Islet precursor cell (in vitro differentiated cells): Measurements from ENCODE around the gene ARFGEF3.

Experiments
- DNase-seq: peaks from one replicate; pipeline ENCODE4 v3.0.0-alpha.2; 2018

Gene ARFGEF3

DNA sequence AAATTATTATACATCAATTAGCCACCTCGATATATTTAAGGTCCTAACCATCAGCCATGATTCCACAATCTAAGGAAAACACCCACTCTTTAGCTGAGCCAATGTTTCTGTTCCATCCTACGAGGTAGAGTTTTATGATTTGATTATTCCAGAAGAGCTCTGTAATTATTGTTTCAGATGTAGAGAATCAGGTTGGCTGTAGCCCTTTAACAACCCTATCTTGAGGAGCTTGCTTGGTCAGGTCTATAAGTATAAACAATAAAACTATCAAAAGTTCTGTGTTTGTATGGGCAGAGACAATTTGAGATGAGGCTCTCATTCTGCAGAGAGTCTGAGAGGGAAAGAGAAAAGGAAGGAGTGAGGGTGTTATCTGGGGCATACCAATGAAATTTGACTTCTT lies 56.7 kb downstream of the ARFGEF3 start, which contains the start of gene PBOV1:
TSS of gene PBOV1 (minus strand) at position 43 of the 400 bp plus-strand sequence. CDS start 96 bp downstream, outside the sequence.
- DNase-seq = no peak

DNA sequence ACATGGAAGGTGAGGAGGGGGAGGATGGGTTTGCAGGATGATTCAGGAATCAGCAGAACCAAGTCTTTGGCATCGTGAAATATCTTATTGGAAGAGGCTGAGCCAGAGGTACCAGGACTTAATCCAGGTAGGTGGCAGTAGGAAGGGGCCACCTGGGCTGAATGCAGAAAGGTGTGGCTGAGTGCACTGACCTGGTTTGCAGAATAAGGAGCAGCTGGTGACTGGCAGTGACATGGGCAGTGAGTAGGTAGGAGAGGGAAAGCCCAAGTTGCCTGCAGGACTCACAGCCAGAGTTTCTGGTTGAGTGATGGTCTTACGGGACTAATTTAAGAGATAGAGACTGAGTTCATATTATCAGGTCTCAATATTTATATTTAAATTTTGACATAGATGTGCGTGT lies 57.7 kb downstream of the ARFGEF3 start:
- DNase-seq = no peak

DNA sequence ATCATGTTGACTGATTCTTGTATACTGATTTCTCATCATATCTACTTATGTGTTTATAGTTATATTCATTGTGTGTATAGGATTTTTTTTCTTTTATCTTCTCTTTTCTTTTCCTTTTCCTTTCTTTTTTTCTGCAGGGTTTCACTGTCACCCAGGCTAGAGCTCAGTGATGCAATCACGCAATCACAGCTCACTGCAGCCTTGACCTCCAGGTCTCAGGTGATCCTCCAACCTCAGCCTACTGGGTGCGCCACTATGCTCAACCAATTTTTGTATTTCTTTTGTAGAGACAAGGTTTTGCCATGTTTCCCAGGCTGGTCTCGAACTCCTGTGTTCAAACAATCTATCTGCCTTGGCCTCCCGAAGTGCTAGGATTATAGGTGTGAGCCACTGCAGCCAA lies 58.2 kb downstream of the ARFGEF3 start:
- no peak for DNase-seq

DNA sequence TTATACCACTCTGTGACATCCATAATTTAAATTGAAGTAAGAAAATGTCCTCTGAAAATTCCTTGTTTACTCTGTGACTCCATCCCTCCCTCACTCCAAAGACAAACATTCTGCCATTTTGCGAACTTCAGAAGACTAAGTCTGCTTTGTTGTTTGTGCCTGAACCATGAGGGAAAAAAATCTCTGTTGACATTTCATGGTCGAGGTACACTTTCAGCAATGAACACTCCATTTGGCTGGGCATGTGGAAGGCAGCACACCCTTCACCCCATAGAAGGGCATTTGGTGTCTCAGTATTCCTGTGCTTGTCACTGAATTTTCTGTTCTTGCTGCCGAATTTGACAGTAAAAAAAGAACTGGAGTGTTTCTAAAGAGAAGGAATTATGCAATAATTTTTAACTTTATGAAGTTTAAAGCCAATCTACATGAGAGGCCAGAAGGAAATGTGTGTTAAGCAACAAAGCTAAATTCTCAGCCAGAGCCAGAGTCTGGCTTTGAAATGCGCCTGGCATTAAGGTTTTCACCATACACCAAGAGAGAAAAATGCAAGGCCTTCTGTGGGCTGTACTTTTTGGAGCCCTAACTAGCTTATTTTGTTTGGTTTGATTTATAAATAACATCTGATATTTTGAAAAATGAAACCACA lies 61.3 kb downstream of the ARFGEF3 start:
- DNase-seq = no peak

DNA sequence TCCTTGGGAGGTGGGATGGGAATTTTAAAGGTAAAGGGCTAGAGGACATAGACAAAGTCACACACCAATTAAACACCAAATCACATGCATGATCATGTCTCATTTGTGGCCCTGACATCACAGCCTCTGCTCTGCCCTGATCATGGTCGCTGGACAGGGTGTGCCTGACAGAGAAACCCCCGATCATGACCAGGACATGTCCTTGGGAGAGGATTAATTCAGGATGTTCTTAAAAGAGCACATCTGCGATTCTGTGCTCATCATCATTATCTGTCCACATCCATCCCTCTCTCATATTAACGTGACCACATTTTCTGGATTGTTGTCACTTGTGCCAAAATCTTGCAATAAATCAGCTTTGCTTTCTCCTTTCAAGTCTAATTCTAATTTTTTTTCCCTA lies 64.2 kb downstream of the ARFGEF3 start:
- DNase-seq = no peak

DNA sequence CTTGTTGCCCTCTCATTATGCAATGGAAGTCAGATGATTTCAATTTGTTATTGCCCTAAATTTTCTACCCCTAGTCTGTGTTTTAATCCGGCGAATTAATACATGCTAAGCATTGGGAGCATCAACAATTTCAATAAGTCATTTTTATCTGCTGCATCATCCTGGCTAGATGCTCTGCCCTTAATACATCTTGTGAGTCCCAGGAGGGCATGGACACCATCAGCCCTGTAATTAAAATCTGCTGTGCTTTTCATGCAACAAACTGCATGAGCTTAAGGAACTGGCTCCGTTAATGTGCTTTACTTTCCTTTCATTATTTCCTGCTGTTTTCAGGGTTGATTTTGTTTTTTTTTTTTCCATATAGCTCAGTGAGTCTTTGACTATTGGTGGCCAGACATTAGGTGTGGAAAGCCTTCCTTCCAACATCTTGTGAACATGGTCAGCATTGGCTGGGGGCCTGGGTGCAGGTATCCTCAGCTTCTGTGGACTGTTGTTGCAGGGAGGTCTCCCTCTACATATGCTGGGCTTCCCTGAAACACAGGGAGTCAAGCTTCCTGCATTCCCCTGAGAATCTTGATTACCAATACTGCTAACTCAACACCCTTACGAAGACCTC lies 65.1 kb downstream of the ARFGEF3 start:
- DNase-seq = no peak

DNA sequence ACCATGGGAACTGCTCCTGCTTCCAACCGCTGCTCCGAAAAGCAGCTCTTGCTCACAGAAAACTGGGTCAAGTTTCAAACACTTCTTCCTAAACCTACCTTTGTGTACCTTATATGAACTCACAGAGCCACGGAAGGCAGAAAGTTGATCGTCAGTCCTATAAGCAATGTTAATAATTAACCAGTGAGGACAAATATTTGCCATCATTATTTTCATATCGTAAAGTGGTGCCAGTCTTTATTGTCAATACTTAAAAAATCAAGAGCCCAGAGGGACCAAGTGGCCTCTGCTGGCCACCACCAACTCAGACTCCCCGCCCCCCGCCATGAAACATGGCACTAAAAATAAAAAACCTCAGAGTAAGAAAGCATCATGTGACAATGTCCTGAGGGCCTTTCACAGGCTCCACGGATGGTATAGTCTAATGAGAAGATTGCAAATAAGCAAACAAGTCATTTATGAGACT lies 65.6 kb downstream of the ARFGEF3 start:
- DNase-seq = no peak

DNA sequence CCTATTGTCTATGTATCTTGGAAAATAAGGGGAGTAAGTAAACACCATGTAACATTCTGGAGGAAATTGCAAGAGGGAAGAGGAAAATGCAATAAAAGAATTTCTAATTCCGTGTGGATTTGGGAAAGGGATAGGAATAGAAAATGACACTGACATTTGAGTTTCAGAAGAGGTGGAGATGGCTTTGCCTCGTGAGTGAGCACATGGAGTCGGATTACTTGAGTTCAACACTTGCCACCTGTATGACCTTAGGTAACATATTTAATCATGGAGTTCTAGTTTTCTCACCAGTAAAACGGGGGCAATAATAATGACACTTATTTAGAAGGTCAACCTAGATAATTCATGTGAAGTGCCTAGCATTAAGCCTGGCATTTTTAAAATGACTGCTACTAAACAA lies 67.3 kb downstream of the ARFGEF3 start:
- no peak for DNase-seq

DNA sequence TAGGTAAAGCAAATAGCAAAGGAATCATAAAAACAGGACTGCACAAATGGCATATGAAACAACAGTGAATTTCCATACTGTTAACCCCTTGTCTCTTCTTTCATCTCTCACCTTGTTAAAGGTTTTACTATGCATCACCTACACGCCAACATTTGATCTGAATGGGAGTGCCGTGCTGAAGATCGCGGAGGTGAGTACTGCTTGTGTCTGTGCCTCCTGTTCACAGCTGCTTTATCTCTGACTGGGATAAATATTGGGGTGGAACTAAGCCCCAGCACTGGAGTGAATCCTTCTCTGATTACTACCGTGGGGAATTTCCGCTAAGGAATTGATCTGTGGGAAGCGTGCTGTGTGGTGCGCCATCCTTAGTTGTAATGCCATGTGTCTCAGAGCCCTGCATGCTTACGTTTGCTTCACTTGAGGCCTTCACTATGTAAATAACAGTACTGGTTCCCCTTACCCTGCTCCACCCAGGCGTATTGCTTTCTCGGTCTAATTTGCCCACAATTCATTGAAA lies 68.0 kb downstream of the ARFGEF3 start:
- DNase-seq = no peak

DNA sequence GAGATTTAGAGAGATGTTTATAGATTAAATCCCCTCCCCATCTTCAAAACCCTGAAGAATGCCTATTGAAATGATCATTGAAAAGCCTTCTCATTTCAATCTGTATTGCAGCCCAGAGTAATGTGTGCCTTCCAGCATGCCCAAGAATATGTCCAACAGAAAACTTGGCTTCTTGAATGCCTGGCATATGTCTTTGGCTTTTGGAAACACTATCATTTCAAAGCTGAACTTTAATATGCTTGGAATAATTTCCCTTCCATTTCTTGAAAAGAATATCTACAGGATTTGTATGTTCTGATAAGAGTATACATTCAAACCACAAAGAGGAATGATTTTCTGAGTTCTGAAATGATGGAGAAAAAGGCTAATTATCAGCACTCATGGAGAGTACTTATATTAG lies 68.5 kb downstream of the ARFGEF3 start:
- no peak for DNase-seq

DNA sequence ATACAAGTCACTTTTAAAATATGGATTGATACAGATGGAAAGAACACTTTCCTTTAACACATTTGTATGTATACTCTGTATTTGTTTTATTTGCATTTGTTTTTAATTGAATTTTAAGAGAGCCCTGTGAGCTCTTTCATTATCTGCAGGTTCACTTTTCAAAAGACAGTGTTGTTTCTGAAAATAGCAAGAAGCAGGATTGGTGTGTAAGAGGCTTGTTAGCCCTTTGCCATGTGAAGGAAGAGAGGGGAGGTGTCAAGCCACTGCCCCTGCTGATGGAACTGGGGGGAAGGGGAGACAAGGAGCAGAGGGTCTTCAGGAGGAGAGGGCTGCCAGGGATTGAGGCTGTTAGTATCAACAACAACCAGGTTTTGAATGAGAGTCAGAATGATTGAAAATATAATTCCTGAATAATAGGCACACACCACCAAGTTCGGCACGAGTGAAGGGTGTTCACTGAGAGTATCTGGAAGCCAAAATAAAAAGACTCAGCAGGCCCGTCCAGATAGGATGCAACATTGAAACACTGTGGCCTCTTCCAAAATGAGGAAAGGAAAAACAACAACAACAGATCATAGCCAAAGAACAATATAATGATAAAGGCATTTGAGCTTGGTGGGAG lies 69.1 kb downstream of the ARFGEF3 start:
- DNase-seq = no peak

DNA sequence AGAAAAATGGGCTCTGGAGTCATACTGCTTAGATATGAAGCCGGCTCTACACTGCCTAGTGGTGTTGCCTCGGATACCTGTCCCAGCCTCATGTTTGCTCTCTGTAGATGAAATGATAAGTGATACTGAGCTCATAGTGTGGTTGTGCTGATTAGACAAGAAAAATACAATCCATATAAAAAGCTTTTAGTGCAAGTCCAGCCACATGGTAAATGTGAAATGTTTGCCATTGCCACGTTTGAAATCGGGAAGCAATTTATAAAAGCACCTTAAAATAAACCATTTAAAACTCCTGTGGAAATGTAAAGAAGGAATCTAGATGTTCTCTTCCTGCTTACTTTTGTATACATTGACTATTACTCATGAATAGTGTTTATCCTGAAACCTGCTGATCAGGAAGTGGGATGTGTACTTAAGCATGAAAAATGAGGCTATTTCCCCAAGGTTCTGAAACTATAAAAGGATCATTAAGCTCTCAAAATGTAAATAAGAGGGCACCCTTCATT lies 69.7 kb downstream of the ARFGEF3 start:
- no peak for DNase-seq

DNA sequence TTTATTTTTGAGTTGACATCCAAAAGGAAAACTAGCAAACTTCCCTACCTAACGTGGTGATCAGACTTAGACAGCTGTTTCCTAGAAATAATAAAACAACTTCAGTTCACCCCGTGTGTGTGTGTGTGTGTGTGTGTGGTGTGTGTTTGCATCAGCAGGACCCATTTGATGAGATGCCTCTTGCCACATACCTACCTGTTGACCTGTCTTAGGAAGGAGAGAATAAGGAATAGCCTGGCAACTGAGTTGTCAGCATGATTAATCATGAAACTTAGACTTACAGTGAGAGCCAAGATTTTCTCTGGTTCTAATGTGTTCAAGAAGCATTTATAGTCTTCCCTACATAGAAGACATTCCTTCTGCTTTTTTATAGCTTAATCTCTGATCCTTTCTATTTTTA lies 72.6 kb downstream of the ARFGEF3 start:
- no peak for DNase-seq

DNA sequence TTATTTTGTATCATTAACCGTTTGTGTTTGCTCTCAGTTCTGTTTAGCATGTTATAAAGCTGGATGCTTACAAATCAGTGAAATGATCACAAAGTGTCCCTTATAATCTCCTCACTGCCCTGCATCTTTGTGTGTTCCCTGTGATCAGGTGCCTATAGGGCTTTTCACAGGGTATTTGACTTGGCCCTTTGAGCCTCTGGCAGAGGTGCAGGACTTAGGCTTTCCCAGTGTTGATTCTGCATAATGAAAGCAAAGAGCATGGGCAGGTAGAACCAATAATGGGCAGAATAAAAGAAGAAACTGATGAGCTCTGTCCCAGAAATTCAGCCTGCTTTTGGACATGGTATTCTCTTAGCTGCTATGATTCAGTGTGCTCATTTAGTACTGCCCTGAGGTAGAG lies 73.5 kb downstream of the ARFGEF3 start:
- no peak for DNase-seq

DNA sequence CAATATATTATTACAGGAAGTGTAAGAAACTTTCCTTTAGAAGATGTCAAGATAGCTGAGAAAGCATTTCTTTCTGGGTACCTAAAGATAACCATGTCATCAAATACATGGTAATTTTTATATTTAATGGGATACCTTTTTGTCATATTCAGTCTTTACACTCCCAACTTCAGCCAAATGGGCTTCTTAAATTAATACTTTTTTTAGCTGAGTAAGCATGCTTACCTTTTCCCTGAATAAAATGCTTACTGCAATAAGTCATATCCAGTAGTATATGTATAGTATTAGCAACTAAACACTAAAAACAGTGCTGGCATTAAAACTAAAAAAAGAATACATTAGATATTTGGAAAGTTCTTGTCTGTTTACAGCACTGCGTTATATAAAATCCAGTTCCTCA lies 74.0 kb downstream of the ARFGEF3 start:
- no peak for DNase-seq

DNA sequence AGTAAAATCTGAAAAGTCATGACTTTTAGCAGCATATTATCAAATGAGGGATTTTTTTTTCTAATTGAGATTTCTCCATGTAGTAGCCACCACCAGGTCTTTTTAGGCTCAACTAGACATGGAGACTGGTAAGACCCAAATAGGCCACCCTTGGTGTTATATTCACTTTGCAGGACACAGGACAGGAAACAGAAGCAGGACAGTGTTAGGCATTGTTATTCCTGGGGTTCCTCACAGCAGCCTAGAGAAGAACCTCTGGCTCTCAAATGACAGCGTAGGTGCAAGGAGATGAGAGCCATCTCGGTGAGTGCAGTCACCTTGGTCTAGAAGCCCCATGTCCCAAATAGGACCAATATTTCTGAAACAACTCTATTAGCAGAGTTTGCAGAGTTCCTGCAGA lies 75.7 kb downstream of the ARFGEF3 start:
- DNase-seq = no peak

DNA sequence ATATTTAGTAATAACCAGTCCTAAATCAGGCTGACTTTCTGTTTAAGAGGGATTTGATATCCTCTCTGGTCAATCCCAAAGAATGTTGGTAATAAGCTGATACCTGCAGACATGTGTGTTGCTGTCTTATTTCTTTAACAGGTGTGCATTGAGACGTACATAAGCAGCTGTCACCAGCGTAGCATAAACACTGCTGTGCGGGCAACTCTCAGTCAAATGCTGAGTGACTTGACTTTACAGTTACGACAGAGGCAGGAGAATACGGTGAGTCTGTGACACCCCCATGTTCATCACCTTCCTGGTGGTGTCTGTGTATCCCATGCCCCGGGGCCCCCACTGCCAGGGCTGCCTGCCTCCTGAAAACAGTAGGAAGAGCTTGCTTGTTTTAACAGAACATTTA lies 76.6 kb downstream of the ARFGEF3 start:
- DNase-seq = no peak

DNA sequence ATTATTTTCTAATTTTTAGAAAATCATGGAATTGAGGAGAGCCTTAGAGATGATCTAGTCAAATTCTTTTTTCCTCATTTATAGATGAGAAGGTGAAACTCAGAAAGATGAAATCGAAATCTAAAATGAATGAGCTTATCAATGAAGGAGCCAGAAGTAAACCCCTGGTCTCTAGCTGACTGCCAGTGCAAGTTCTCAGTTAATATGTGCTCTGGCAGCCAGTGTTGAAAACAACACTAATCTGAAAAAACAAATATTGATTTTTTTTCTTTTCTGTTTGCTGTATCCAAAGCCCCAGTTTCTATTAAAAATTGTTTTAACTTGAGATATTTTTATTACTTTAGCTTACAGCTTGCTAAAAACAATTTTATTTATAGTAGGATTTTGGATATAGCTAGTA lies 78.0 kb downstream of the ARFGEF3 start:
- DNase-seq = no peak

DNA sequence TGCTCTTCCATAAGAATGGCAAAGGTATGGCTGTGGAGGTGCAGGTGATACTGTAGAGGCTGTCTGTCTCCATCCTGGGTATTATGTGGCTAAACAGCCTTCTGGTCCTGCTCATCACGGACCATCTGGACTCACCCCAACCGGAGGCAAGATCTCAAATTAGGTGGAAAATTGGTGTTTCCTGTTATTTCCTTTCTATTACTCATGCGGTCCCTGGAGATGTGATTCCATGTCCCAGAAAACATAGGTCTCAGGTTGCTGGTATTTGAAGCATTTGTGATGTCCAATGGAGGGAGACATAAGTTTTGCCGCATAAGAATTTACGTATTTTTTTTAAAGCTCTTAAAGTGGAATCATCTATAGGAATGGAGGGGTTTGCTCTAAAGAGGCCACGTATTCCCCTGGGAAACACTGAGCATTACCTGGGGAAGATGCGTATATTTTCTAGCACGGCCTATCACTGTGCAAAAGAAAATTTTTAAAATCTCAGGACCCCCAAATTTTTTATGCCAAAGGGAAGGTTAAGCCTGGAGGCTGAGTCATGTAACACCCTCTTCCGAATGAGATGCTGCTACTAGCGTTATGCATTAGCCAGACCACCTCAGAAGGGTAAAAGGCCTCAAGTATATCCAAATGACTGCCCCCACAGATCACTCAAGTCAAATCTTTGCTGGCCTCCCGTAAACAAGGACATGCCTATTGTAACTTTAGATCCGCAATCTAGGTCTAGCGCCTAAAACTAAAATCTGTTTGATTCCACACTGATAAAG lies 78.9 kb downstream of the ARFGEF3 start:
- DNase-seq = no peak

DNA sequence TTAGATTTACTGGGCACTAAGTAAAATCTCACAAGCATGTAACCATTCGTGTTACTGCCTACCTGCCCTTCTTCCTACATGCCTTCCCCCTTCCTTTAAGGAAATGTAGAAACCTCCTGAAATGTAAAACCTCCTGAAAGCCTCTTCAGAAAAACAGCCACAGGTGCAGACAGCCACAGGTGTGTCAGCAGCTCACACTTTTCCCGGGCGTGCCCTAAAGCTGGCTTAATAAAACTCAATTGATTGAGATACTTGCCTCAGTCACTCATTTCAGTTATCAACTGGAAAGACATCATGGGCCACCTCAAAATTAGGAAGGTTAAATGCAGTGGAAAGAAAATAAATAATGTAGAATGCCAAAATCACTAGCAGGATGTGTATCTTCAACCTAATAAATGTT lies 79.6 kb downstream of the ARFGEF3 start:
- DNase-seq = no peak

DNA sequence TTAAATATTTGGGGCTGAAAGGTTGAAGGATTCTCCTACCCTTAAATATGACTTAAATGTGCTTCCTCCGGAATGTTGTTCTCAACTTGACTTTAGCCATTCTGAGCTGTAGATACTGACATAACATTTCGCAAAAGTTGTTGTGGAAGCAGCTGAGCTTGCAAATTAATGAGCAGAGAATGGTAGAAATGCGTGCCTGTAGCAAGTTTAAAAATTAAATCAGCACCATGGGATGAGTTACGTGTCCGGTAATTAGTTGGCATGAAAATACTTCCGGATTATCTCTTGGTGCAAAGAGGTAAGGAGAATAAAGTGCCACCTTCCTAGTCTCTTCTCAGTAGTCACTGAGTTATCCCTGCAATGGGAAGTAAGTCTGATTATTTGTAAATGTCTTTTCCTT lies 80.2 kb downstream of the ARFGEF3 start:
- DNase-seq = no peak

DNA sequence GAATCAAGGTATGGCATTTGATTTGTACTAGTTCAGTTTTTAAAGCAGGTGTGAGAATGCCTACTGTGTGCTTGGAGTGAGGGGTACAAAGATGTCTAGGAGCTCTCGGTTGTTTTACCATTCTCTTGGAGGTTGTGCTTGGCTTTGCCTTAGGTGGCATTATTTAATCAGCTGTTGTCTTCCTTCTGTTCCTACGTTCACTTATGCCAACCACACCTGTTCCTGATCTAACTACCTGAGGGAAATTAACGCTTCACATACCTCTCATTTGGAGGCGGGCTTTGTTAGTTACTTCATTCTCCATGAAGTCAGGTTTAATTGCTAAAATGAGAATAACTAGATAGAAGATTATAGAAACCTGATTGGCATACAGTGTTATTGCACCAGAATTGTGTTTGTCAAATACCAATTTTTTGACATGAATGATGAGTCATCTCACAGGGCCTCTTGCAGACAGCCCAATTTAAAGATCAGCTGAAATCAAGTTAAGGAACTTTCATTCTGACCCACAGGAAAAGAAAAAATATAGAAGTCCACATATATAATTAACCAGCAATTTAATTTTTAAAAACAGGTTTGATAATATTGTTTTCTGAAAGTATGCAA lies 81.4 kb downstream of the ARFGEF3 start:
- DNase-seq = no peak

DNA sequence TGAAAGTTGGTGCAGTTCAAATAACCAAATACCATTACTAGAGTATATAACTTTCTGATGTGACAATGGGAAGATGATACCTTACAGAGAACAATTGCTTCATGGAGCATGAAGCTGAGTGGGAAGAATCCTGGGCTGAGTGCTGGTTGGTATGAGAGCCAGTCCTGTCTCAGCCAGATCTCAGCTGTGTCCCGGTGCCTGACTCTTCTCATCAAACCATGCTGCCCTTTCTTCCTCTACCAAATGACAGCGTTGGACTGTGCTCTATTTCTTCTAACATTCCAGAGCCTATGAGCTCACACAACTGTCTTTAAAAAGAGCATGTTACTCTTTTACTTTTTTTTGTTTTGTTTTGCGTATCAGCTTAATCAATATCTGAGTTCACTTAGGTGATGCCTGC lies 84.0 kb downstream of the ARFGEF3 start:
- no peak for DNase-seq
